HepG2 (cell line): ENCODE results near the gene DENND5A. TPM values are rescaled to one million over a fixed set of nuclear protein-coding genes. Genes with fewer than 3 reads are reported as not detected.
A peak's percentile ranks its signal among the peaks of the same experiment; 100 is the strongest.

ENCODE experiments used
- ARID5B ChIP-seq: IDR thresholded peaks from 2 replicates; pipeline ENCODE4 v1.4.0; 2020; ENCODE audit warnings: mild to moderate bottlenecking, missing genetic modification reagents
- CBX2 ChIP-seq, 2 experiments: fragments of 200-600 bp in 1 of 2; sonication (generic); formaldehyde crosslinking in 1 of 2; IDR thresholded peaks; 2 replicates each; pipeline versions ENCODE4 v1.7.0 to v1.8.1; 2018 to 2022; ENCODE audit warnings: low read depth in 2 of 2, low read length in 1 of 2, mild to moderate bottlenecking in 1 of 2, missing genetic modification reagents in 1 of 2
- CREBL2 ChIP-seq: sonication (generic); formaldehyde crosslinking; IDR thresholded peaks from 2 replicates; pipeline ENCODE4 v1.8.1; 2023; ENCODE audit warnings: missing genetic modification reagents, mild to moderate bottlenecking, borderline replicate concordance
- E2F1 ChIP-seq: sonication (generic); formaldehyde crosslinking; IDR thresholded peaks from 2 replicates; pipeline ENCODE4 v1.5.0; 2020; ENCODE audit warnings: missing genetic modification reagents
- ELF3 ChIP-seq: IDR thresholded peaks from 2 replicates; pipeline ENCODE4 v1.6.1; 2016; ENCODE audit warnings: missing genetic modification reagents, missing compliant biosample characterization
- HOXD1 ChIP-seq: sonication (generic); formaldehyde crosslinking; IDR thresholded peaks from 2 replicates; pipeline ENCODE4 v1.5.0; 2020; ENCODE audit warnings: missing genetic modification reagents
- KDM6A ChIP-seq: IDR thresholded peaks from 2 replicates; pipeline ENCODE4 v1.6.1; 2016; ENCODE audit warnings: low read depth
- KLF12 ChIP-seq: sonication (generic); formaldehyde crosslinking; IDR thresholded peaks from 2 replicates; pipeline ENCODE4 v1.4.0; 2020; ENCODE audit warnings: missing genetic modification reagents, borderline replicate concordance
- MAFG ChIP-seq: sonication (generic); formaldehyde crosslinking; IDR thresholded peaks from 2 replicates; pipeline ENCODE4 v1.5.1; 2020; ENCODE audit warnings: mild to moderate bottlenecking, missing genetic modification reagents
- MED13 ChIP-seq: sonication (generic); formaldehyde crosslinking; IDR thresholded peaks from 2 replicates; pipeline ENCODE4 v1.5.0; 2020; ENCODE audit warnings: missing genetic modification reagents
- NR2C2 ChIP-seq: sonication (generic); formaldehyde crosslinking; IDR thresholded peaks from 2 replicates; pipeline ENCODE4 v1.4.0; 2020; ENCODE audit warnings: missing genetic modification reagents, mild to moderate bottlenecking, moderate library complexity, borderline replicate concordance
- PAXIP1 ChIP-seq: sonication (generic); formaldehyde crosslinking; conservative IDR thresholded peaks from 2 replicates; pipeline ENCODE4 v1.4.0; 2020; ENCODE audit warnings: mild to moderate bottlenecking, missing genetic modification reagents, moderate library complexity
- SMC3 ChIP-seq: IDR thresholded peaks from 2 replicates; pipeline ENCODE4 v1.6.1; 2011; ENCODE audit warnings: low read length, improper control_type of control experiment
- ZFP36L1 ChIP-seq: sonication (generic); formaldehyde crosslinking; IDR thresholded peaks from 2 replicates; pipeline ENCODE4 v1.8.0; 2022; ENCODE audit warnings: mild to moderate bottlenecking, missing genetic modification reagents, moderate library complexity
- ZFP90 ChIP-seq: sonication (generic); formaldehyde crosslinking; IDR thresholded peaks from 2 replicates; pipeline ENCODE4 v1.8.0; 2022; ENCODE audit warnings: missing genetic modification reagents, mild to moderate bottlenecking, inconsistent platforms, borderline replicate concordance
- ZNF432 ChIP-seq: sonication (generic); formaldehyde crosslinking; IDR thresholded peaks from 2 replicates; pipeline ENCODE4 v1.5.0; 2020; ENCODE audit warnings: missing genetic modification reagents, mild to moderate bottlenecking, borderline replicate concordance
- ZNF460 ChIP-seq: sonication (generic); formaldehyde crosslinking; IDR thresholded peaks from 2 replicates; pipeline ENCODE4 v1.5.1; 2020; ENCODE audit warnings: missing genetic modification reagents, mild to moderate bottlenecking, borderline replicate concordance
- ZNF543 ChIP-seq: sonication (generic); formaldehyde crosslinking; IDR thresholded peaks from 2 replicates; pipeline ENCODE4 v1.4.0; 2020; ENCODE audit warnings: mild to moderate bottlenecking, missing genetic modification reagents
- ZNF615 ChIP-seq: sonication (generic); formaldehyde crosslinking; IDR thresholded peaks from 2 replicates; pipeline ENCODE4 v1.5.0; 2020; ENCODE audit warnings: mild to moderate bottlenecking, missing genetic modification reagents, borderline replicate concordance
- ZNF761 ChIP-seq: sonication (generic); formaldehyde crosslinking; conservative IDR thresholded peaks from 2 replicates; pipeline ENCODE4 v1.4.0; 2020; ENCODE audit warnings: mild to moderate bottlenecking, missing genetic modification reagents
- polyA plus RNA-seq, 8 experiments: library from polyadenylated mRNA; depleted of rRNA in 3 of 8; stranded (reverse) in 7 of 8; unstranded in 1 of 8; fragments of >200 nt; fragmentation: Illumina TruSeq in 4 of 8; extraction: Trizol in 4 of 8; gene quantifications; 2 replicates each; pipeline versions ENCODE4 v1.2.1 to v1.2.3, GENCODE V29; 2011 to 2016; ENCODE audit warnings: low read depth in 4 of 8, missing spikeins in 1 of 8, mixed read lengths in 1 of 8; ENCODE audit not compliant: insufficient read depth in 1 of 8
- total RNA-seq, 5 experiments: library from RNA; depleted of rRNA; stranded (reverse); fragments of >200 nt; fragmentation: Illumina TruSeq; extraction: Trizol; gene quantifications; 2 replicates each; pipeline ENCODE4 v1.2.3, GENCODE V29; 2016; ENCODE audit warnings: low read depth in 1 of 5

Gene DENND5A
- total and polyA plus RNA-seq, 2 of the 13 experiments (the other 11 are each of a cell fraction or from before 2014, with no cell fraction given): 63.3 to 145 TPM

DNA sequence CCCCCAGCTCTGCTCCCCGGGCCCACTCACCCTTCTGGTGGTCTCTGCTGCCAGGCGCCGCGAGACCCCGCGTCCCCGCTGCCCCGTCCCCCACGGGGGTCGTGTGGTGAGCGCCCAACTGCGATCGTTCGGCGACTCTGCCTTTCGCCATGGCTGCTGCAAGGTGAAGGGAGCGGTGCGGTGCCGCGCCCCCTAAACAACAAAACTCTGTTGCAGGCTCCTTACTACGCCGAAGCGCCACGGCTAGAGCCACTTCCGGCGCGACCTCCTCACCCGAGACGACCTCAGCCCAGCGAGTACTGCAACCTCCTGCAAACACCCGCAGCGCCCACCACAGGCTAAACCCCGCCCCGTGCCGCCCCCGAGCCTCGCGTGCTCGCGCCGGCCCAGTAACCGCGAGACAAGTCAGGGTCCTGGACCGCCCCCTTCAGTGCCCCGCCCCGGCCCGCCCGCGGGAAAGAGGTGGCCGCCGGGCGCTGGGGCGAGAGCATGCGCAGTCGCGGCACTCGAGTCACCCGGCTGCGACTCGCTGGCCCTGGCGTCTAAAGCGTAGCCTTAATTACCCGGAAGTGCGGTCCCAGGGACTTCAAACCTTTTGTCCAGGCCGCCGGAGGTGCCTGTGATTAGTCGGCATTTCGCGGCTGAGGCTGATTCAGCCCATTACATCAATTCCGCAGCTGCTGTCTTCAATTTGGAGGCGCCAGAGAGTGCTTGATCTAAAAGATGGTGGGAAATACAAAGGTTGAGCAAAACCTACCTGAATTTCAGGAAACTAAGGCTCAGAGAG is 49.3 kb upstream of the DENND5A start, which contains the start of gene TMEM41B (continued):
- TF ChIP-seq ZFP36L1 (CRISPR knock-in tag) (peak; percentile 40; the same call in 1 of the 2 replicates), ARID5B (CRISPR knock-in tag) (peak; percentile 55; the same call in 1 of the 2 replicates), ELF3 (CRISPR knock-in tag) (peak; percentile 96), PAXIP1 (CRISPR knock-in tag) (peak; percentile 63), KDM6A (CRISPR knock-in tag) (no peak), HOXD1 (CRISPR knock-in tag) (peak; percentile 51; the same call in 1 of the 2 replicates), MAFG (CRISPR knock-in tag) (no peak), NR2C2 (CRISPR knock-in tag) (peak; percentile 85), MED13 (CRISPR knock-in tag) (peak; percentile 23; the same call in 1 of the 2 replicates), KLF12 (CRISPR knock-in tag) (peak; percentile 92), CREBL2 (CRISPR knock-in tag) (0 out of 2 replicates have a peak, but pooled peaks have one; percentile 16), ZNF615 (CRISPR knock-in tag) (peak; percentile 68; the same call in 1 of the 2 replicates), ZNF460 (peak; percentile 17; the same call in 1 of the 2 replicates), SMC3 (peak; percentile 9; the same call in 1 of the 2 replicates), CBX2 (IDR thresholded peaks at IDR 0.05; ENCODE audit: low read depth, low read length) (0 out of 2 replicates have a peak, but pooled peaks have one; percentile 38), CBX2 (CRISPR knock-in tag; IDR thresholded peaks at IDR 0.05; ENCODE audit: low read depth) (no peak), E2F1 (CRISPR knock-in tag) (peak; percentile 94), ZNF432 (CRISPR knock-in tag) (no peak), ZNF543 (CRISPR knock-in tag) (peak; percentile 38; the same call in 1 of the 2 replicates), ZNF761 (CRISPR knock-in tag) (peak; percentile 31; the same call in 1 of the 2 replicates), ZFP90 (no peak)
